Lower lobe of right lung (tissue), 2 donors: ENCODE data around the gene BYSL. TPM values are rescaled to one million over a fixed set of nuclear protein-coding genes. Genes with fewer than 3 reads are reported as not detected.

Experiments used
- ATAC-seq, 2 donors: fragments of 200-7000 bp; cut with Tn5 transposase; one replicate each; pipeline ENCODE4 v1.9.1; 2020 to 2022; ENCODE audit warnings: mild to moderate bottlenecking in 2 of 2, moderate library complexity in 2 of 2
- DNase-seq: peaks from one replicate; pipeline ENCODE4 v3.0.0-alpha.2; 2020
- H3K27ac ChIP-seq: fragments of 200-600 bp; one replicate; pipeline ENCODE4 v1.8.0; 2022
- H3K27me3 ChIP-seq: fragments of 200-600 bp; one replicate; pipeline ENCODE4 v1.8.0; 2022; ENCODE audit warnings: low read depth
- H3K36me3 ChIP-seq: fragments of 200-600 bp; one replicate; pipeline ENCODE4 v1.8.0; 2022; ENCODE audit warnings: mild to moderate bottlenecking
- H3K4me1 ChIP-seq: fragments of 200-600 bp; one replicate; pipeline ENCODE4 v1.8.0; 2022
- H3K4me3 ChIP-seq: fragments of 200-600 bp; one replicate; pipeline ENCODE4 v1.8.0; 2022; ENCODE audit warnings: mild to moderate bottlenecking
- H3K9me3 ChIP-seq: fragments of 200-600 bp; one replicate; pipeline ENCODE4 v1.8.0; 2022
- intact Hi-C: fragments of 100-400 bp; cut with DNase I; formaldehyde crosslinking; loops from one replicate; pipeline ENCODE4 v1.11.0; 2022
- total RNA-seq: library from RNA; stranded (reverse); fragmentation: NEBNext Ultra II Directional; extraction: Animal tissue kit (Norgen Biotek cat#: 25700); gene quantifications from one replicate; pipeline ENCODE4 v1.2.1, GENCODE V29; 2021
- TF ChIP-seq, protein P1 (sequence below): fragments of 200-600 bp; IDR thresholded peaks from one replicate; pipeline ENCODE4 v1.8.0; 2022; ENCODE audit warnings: antibody characterized with exemption, mild to moderate bottlenecking
- donor health status: DM: no; HTN: yes; CAD: no; lungs with severe emphysema.

The BYSL gene
- total RNA-seq, 1 donor from 2014 or later = 8.9 TPM

DNA sequence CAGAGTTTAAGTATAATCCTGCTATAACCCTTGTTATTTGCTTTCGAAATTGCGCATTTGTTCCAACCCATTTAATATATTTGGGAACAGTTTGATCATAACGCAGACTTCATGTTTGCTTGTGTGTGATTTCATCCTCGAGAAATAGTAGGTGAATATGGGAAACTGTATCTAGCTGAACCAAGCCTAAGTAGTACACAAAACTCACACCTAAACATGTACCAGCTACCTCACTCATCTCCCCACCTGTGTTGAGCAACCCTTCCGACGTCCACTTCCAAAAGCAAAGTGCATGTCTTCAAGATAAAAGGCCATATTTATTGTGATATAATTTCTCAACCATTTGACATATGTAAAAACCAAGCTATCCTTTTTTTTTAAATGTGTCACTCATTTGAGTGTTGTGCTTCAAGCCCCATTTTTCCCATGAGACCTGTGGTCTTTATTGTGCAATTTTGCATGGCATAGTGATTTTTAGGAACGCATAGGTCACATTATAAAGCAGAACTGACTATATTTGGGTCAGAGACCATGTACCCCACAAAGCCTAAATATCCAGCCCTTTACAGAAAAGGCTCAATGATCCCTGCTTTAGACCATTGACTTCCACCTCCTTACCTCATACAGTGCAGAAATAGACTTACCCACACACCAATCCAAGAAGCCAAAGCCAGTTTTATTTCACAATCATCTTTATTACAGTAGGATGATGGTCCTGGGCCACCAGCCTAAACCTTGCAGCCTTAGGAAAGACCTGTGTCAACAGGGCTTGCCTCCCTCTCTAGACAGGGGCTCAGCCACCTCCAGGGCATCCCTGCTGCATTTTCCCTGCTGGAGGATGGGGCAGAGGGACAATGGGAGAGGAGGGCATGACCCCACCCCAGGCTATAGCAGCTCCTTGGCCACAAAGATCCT, 13.2 kb downstream of the BYSL start:
- Histone ChIP-seq H3K4me1 (peaks cover 53% of the 10 kb centered on the region), H3K27me3 (no peaks in the 10 kb centered on the region), H3K4me3 (no peak overlapping the region), H3K36me3 (peaks cover 75% of the 10 kb centered on the region), H3K9me3 (no peaks in the 10 kb centered on the region), H3K27ac (no peak overlapping the region)
- ATAC-seq (no peak), DNase-seq (no peak)
- intact Hi-C loops = loop anchor here (10.0 kb wide), 1 partner anchor 110 kb away; no protein-coding TSS in a partner anchor
- TF ChIP-seq, protein P1, sequence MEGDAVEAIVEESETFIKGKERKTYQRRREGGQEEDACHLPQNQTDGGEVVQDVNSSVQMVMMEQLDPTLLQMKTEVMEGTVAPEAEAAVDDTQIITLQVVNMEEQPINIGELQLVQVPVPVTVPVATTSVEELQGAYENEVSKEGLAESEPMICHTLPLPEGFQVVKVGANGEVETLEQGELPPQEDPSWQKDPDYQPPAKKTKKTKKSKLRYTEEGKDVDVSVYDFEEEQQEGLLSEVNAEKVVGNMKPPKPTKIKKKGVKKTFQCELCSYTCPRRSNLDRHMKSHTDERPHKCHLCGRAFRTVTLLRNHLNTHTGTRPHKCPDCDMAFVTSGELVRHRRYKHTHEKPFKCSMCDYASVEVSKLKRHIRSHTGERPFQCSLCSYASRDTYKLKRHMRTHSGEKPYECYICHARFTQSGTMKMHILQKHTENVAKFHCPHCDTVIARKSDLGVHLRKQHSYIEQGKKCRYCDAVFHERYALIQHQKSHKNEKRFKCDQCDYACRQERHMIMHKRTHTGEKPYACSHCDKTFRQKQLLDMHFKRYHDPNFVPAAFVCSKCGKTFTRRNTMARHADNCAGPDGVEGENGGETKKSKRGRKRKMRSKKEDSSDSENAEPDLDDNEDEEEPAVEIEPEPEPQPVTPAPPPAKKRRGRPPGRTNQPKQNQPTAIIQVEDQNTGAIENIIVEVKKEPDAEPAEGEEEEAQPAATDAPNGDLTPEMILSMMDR = no peak

DNA sequence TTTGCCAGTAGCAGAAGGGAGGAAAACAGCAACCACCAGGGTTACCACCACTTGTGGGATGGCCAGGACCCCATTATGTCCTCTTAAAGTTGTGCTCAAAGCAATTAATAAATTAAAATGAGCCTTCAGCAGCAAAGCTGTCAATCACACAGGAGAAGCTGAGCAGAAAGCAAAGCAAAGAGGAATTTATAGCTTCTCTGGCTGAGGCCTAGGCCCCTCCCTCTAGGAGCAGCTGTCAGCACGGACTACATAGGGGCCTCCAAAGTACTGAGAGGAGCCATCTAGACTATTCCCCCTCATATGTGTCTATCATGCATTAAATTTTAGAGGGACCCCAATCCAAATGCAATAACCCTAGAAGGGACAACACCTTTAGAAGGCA, 13.9 kb downstream of the BYSL start:
- TF ChIP-seq, protein P1 = no peak
- H3K4me3 ChIP-seq = no peak overlapping the region
- ATAC-seq = no peak
- H3K9me3 ChIP-seq = no peaks in the 10 kb centered on the region
- no peak overlapping the region for H3K27ac ChIP-seq
- no peak for DNase-seq
- H3K27me3 ChIP-seq = no peaks in the 10 kb centered on the region
- intact Hi-C loops = loop anchor here (10.0 kb wide), 1 partner anchor 110 kb away; no protein-coding TSS in a partner anchor
- peaks cover 59% of the 10 kb centered on the region for H3K4me1 ChIP-seq
- peaks cover 69% of the 10 kb centered on the region for H3K36me3 ChIP-seq

DNA sequence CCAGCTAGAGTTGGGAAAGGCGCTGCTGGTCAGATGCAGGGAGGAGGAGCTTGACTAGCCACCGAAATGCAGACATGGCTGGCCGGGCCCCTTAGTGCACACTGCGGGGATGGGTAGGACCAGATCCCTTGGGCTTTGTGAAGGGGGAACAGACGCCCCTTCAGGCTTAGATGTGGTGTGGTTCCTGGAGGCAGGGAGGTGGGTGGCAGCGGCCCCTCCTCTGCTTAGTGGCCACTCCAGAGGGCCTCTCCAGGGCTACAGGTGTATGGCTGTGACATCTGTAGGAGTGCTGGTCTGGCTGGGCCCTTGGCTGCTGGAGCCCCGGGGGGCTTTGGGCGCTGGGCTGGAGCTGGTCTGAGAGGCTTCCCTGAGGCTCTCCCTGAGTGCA, 14.4 kb downstream of the BYSL start:
- H3K27ac ChIP-seq = peak overlapping the region; percentile 84

DNA sequence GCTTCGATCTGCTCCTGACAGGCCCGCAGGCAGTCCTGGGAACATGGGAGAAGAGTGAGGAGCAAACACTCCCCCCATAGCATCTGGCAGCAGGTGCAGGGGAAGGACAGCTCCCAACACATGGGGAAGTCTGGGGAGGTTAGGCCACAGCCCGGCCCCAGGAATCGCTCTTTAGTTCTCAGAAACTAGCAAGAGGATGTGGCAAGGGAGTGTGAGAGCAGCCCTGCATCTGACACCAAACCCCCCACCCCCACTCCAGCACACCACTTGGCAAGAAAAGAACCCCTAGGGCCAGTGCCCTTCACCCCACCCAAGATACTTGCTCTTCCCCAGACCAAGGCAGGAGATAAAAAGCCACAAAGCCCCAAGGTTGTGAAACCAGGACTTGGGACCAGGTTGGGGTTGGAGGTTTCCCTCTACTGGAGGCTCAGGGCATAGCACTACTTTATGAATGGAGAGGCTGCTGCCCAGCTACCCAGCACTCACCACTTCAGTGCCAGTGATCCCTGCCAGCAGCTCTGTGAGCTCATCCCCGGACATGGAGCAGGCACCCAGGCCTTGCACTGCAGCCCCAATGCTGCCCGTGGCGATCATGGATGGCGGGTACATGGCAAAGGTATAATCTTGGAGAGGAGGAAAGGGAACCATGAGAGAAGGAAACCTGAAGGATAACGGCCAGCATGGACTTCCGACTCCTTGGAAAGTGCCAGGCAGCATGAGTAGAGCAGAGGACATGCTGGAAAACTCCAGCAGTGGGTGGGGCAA, 15.0 kb downstream of the BYSL start:
- TF ChIP-seq, protein P1 = peak; percentile 81
- peaks cover 58% of the 10 kb centered on the region for H3K36me3 ChIP-seq
- intact Hi-C loops = loop anchor here (10.0 kb wide), 1 partner anchor 109 kb away; no protein-coding TSS in a partner anchor
- no peaks in the 10 kb centered on the region for H3K9me3 ChIP-seq
- peak overlapping the region; percentile 84 for H3K27ac ChIP-seq
- ATAC-seq (peak; percentile 75 to 83), DNase-seq (peak; percentile 81)
- H3K4me3 ChIP-seq = peak overlapping the region; percentile 12
- peaks cover 64% of the 10 kb centered on the region for H3K4me1 ChIP-seq
- H3K27me3 ChIP-seq = no peaks in the 10 kb centered on the region

More for the DNA sequence above, 14.4 kb downstream of the BYSL start:
- DNase-seq (no peak), ATAC-seq (no peak)
- H3K4me1 ChIP-seq = peaks cover 59% of the 10 kb centered on the region
- TF ChIP-seq, protein P1 = no peak
- no peaks in the 10 kb centered on the region for H3K27me3 ChIP-seq
- H3K4me3 ChIP-seq = peak overlapping the region; percentile 12
- no peaks in the 10 kb centered on the region for H3K9me3 ChIP-seq
- peaks cover 64% of the 10 kb centered on the region for H3K36me3 ChIP-seq
- intact Hi-C loops = loop anchor here (10.0 kb wide), 1 partner anchor 109 kb away; no protein-coding TSS in a partner anchor

DNA sequence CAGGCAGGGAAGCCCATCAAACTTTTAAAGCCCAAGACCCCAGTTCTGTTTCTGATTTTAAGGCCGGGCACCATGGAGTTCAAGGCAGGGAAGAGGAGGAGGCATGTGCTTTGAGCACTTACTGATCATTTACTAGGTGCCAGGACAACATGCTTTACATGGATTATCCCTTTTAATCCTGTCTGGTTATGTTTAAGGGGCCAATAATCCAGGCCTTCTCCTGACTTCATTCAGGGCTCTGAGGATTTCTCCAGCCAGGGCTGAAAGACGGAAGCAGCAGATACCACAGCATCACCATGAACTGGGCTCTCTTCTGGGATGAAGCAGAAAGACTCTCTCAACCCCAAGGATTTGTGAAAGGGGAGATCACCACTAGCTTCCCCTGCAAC, 16.2 kb downstream of the BYSL start:
- no peaks in the 10 kb centered on the region for H3K27me3 ChIP-seq
- intact Hi-C loops = loop anchor here (10.0 kb wide), 1 partner anchor 107 kb away; no protein-coding TSS in a partner anchor
- H3K27ac ChIP-seq = peak overlapping the region; percentile 84
- DNase-seq (no peak), ATAC-seq (no peak)
- H3K9me3 ChIP-seq = no peaks in the 10 kb centered on the region
- H3K36me3 ChIP-seq = peaks cover 46% of the 10 kb centered on the region
- H3K4me1 ChIP-seq = peaks cover 70% of the 10 kb centered on the region
- TF ChIP-seq, protein P1 = no peak
- H3K4me3 ChIP-seq = no peak overlapping the region
